CD14-positive monocyte (primary cell): ENCODE data around the gene SLIT3. TPM values are rescaled to one million over a fixed set of nuclear protein-coding genes. Genes with fewer than 3 reads are reported as not detected.

Experiments
- DNase-seq, 3 donors: peaks; one replicate each; pipeline ENCODE4 v3.0.0-alpha.2; 2011 to 2022
- H2AFZ ChIP-seq: 2 replicates; pipeline ENCODE4 v1.6.0; 2012; ENCODE audit warnings: mild to moderate bottlenecking, low read depth, low read length, inconsistent platforms; ENCODE audit not compliant: insufficient read depth, poor library complexity, severe bottlenecking
- H3K27ac ChIP-seq, 2 donors: 1 replicate in 1 of 2; 2 replicates in 1 of 2; pipeline ENCODE4 v1.5.1; 2012 to 2013; ENCODE audit warnings: low read length in 2 of 2, control low read depth in 1 of 2, inconsistent platforms in 1 of 2, low read depth in 1 of 2, mild to moderate bottlenecking in 1 of 2
- H3K27me3 ChIP-seq, 2 donors: one replicate each; pipeline versions ENCODE4 v1.6.0 to v1.6.1; 2011 to 2013; ENCODE audit warnings: low read length in 2 of 2; ENCODE audit not compliant: control insufficient read depth in 2 of 2, insufficient read depth in 2 of 2
- H3K36me3 ChIP-seq, 2 donors: replicated peaks in 1 of 2; 1 replicate in 1 of 2; 2 replicates in 1 of 2; pipeline versions ENCODE4 v1.5.1 to v1.6.1; 2012 to 2013; ENCODE audit warnings: low read length in 2 of 2, control low read depth in 1 of 2, inconsistent platforms in 1 of 2, mild to moderate bottlenecking in 1 of 2; ENCODE audit not compliant: insufficient read depth in 2 of 2, control insufficient read depth in 1 of 2
- H3K4me1 ChIP-seq, 2 donors: 1 replicate in 1 of 2; 2 replicates in 1 of 2; pipeline versions ENCODE4 v1.5.1 to v1.6.1; 2012 to 2013; ENCODE audit warnings: low read length in 2 of 2, control low read depth in 1 of 2, inconsistent platforms in 1 of 2, mild to moderate bottlenecking in 1 of 2, moderate library complexity in 1 of 2; ENCODE audit not compliant: insufficient read depth in 2 of 2, control insufficient read depth in 1 of 2
- H3K4me2 ChIP-seq: replicated peaks from 2 replicates; pipeline ENCODE3; 2012; ENCODE audit warnings: low read length, moderate library complexity, mild to moderate bottlenecking; ENCODE audit not compliant: poor library complexity, severe bottlenecking; ENCODE audit errors: extremely low read depth
- H3K4me3 ChIP-seq, 3 experiments: fragments of 200-600 bp in 1 of 3; sonication (generic) in 1 of 3; replicated peaks in 1 of 3; 1 replicate in 2 of 3; 2 replicates in 1 of 3; pipeline ENCODE4 v1.5.1; 2011 to 2013; ENCODE audit warnings: low read length in 3 of 3, mild to moderate bottlenecking in 3 of 3, control low read depth in 2 of 3, low read depth in 2 of 3, inconsistent platforms in 1 of 3, moderate library complexity in 1 of 3
- H3K79me2 ChIP-seq: 2 replicates; pipeline ENCODE4 v1.6.0; 2012; ENCODE audit warnings: mild to moderate bottlenecking, control low read depth, inconsistent platforms, low read length, moderate library complexity; ENCODE audit not compliant: insufficient read depth
- H3K9ac ChIP-seq: 2 replicates; pipeline ENCODE4 v1.6.0; 2017; ENCODE audit warnings: low read length, mild to moderate bottlenecking; ENCODE audit not compliant: insufficient read depth, poor library complexity, severe bottlenecking
- H3K9me3 ChIP-seq, 2 donors: replicated peaks in 1 of 2; 1 replicate in 1 of 2; 2 replicates in 1 of 2; pipeline versions ENCODE4 v1.5.1 to v1.6.1; 2012 to 2013; ENCODE audit warnings: low read length in 2 of 2, control low read depth in 1 of 2; ENCODE audit not compliant: control insufficient read depth in 1 of 2, insufficient read depth in 1 of 2
- H4K20me1 ChIP-seq: 2 replicates; pipeline ENCODE4 v1.6.0; 2012; ENCODE audit warnings: mild to moderate bottlenecking, low read length, control low read depth, moderate library complexity; ENCODE audit not compliant: insufficient read depth
- H3K27ac Mint-ChIP-seq, 7 donors: one replicate each; pipeline ENCODE4 v1.8.0; 2020; ENCODE audit warnings: mild to moderate bottlenecking in 7 of 7, mixed read lengths in 7 of 7, moderate library complexity in 6 of 7, inconsistent platforms in 2 of 7
- H3K27me3 Mint-ChIP-seq, 3 donors: one replicate each; pipeline ENCODE4 v1.8.0; 2021 to 2022; ENCODE audit warnings: low read depth in 3 of 3, mild to moderate bottlenecking in 3 of 3, mixed read lengths in 3 of 3, moderate library complexity in 3 of 3, inconsistent platforms in 1 of 3
- H3K36me3 Mint-ChIP-seq, 2 donors: one replicate each; pipeline ENCODE4 v1.8.0; 2020; ENCODE audit warnings: mixed read lengths in 2 of 2, inconsistent platforms in 1 of 2, mild to moderate bottlenecking in 1 of 2
- H3K4me1 Mint-ChIP-seq: one replicate; pipeline ENCODE4 v1.8.0; 2020; ENCODE audit warnings: mild to moderate bottlenecking, mixed read lengths
- H3K4me3 Mint-ChIP-seq, 2 donors: one replicate each; pipeline ENCODE4 v1.8.0; 2020; ENCODE audit warnings: mild to moderate bottlenecking in 2 of 2, mixed read lengths in 2 of 2, moderate library complexity in 1 of 2
- H3K9me3 Mint-ChIP-seq, 7 donors: one replicate each; pipeline ENCODE4 v1.8.0; 2020 to 2022; ENCODE audit warnings: mixed read lengths in 7 of 7, mild to moderate bottlenecking in 6 of 7, moderate library complexity in 6 of 7, inconsistent platforms in 2 of 7
- CTCF ChIP-seq: fragments of 200-600 bp; IDR thresholded peaks from one replicate; pipeline ENCODE4 v1.8.0; 2022; ENCODE audit warnings: antibody characterized with exemption, mild to moderate bottlenecking
- WGBS: methylation state at CpG from one replicate; pipeline ENCODE4 v1.1.5; 2013; ENCODE audit warnings: missing lambda C conversion rate; ENCODE audit not compliant: insufficient coverage; 5-methylcytosine and 5-hydroxymethylcytosine counted together
- intact Hi-C, 2 donors: fragments of 100-400 bp; cut with micrococcal nuclease; formaldehyde crosslinking; loops; one replicate each; pipeline versions ENCODE4 v1.15.0 to v1.15.1; 2023
- polyA plus RNA-seq, 3 donors: library from polyadenylated mRNA; depleted of rRNA in 1 of 3; unstranded in 2 of 3; stranded (reverse) in 1 of 3; fragments of 300-500 nt in 2 of 3; fragments of >200 nt in 1 of 3; fragmentation: Illumina TruSeq in 2 of 3; gene quantifications; 1 replicate in 2 of 3; 2 replicates in 1 of 3; pipeline ENCODE4 v1.2.3, GENCODE V29; 2012 to 2021

Gene SLIT3
- polyA plus RNA-seq, 3 donors, result not detected

GRCh38 chr5:168836603-168837231 lies 464.2 kb downstream of the SLIT3 start:
- H3K27ac Mint-ChIP-seq, result no peak overlapping the region
- Histone ChIP-seq H3K27ac (no peak overlapping the region), H2AFZ (no peak overlapping the region), H3K4me1 (no peaks in the 10 kb centered on the region), H3K9me3 (no peaks in the 10 kb centered on the region), H3K36me3 (no peaks in the 10 kb centered on the region), H4K20me1 (no peaks in the 10 kb centered on the region), H3K4me2 (no peak overlapping the region), H3K79me2 (no peaks in the 10 kb centered on the region), H3K4me3 (no peak overlapping the region), H3K9ac (no peak overlapping the region), H3K27me3 (no peaks in the 10 kb centered on the region)
- peaks cover 0 to 7% (median 0%) of the 10 kb centered on the region in 7 donors for H3K9me3 Mint-ChIP-seq
- peaks cover 1 to 10% (median 3%) of the 10 kb centered on the region in 3 donors for H3K27me3 Mint-ChIP-seq
- no peak overlapping the region for H3K4me3 Mint-ChIP-seq
- TF ChIP-seq CTCF, result no peak
- 80% methylated on average over 1 of the region's 7 CpGs for WGBS
- H3K36me3 Mint-ChIP-seq, result no peaks in the 10 kb centered on the region
- intact Hi-C loops, result no loop called here
- no peak for DNase-seq
- no peaks in the 10 kb centered on the region for H3K4me1 Mint-ChIP-seq

GRCh38 chr5:168833936-168834335 lies 467.0 kb downstream of the SLIT3 start:
- H3K4me1 Mint-ChIP-seq, result no peaks in the 10 kb centered on the region
- intact Hi-C loops, result no loop called here
- no peak overlapping the region for H3K4me3 ChIP-seq
- TF ChIP-seq CTCF, result no peak
- no peak overlapping the region for H3K4me2 ChIP-seq
- no peaks in the 10 kb centered on the region for H4K20me1 ChIP-seq
- no peak overlapping the region for H3K9ac ChIP-seq
- WGBS, result 82% methylated on average over 4 of the region's 4 CpGs
- peaks cover 0 to 8% (median 3%) of the 10 kb centered on the region in 3 donors for H3K27me3 Mint-ChIP-seq
- no peaks in the 10 kb centered on the region for H3K79me2 ChIP-seq
- no peak overlapping the region for H3K4me3 Mint-ChIP-seq
- DNase-seq, result no peak
- H2AFZ ChIP-seq, result no peak overlapping the region
- H3K9me3 ChIP-seq, result no peaks in the 10 kb centered on the region
- H3K36me3 ChIP-seq, result no peaks in the 10 kb centered on the region
- H3K27ac Mint-ChIP-seq, result no peak overlapping the region
- peaks cover 0 to 7% (median 0%) of the 10 kb centered on the region in 7 donors for H3K9me3 Mint-ChIP-seq
- no peaks in the 10 kb centered on the region for H3K27me3 ChIP-seq
- no peak overlapping the region for H3K27ac ChIP-seq
- no peaks in the 10 kb centered on the region for H3K4me1 ChIP-seq
- H3K36me3 Mint-ChIP-seq, result no peaks in the 10 kb centered on the region
